GM12878 (cell line): ENCODE results near the gene SMIM44. TPM values are rescaled to one million over a fixed set of nuclear protein-coding genes. Genes with fewer than 3 reads are reported as not detected.

Source experiments
- ATAC-seq: fragments of 200-7000 bp; cut with Tn5 transposase; 3 replicates; pipeline ENCODE4 v1.9.1; 2020; ENCODE audit warnings: mild to moderate bottlenecking, moderate library complexity
- BruUV-seq: library from RNA; stranded (reverse); fragments of 400-500 nt; replicated peaks from 2 replicates; lab custom pipeline; 2021; lab: Mats Ljungman, UMichigan
- CTCF ChIA-PET: fragments of 300-600 bp; sonication (Branson Sonifier 250); formaldehyde crosslinking; extraction: SDS; loops from one replicate; lab custom pipeline; 2021; ENCODE audit warnings: inconsistent platforms; lab: Yijun Ruan, JAX
- POLR2A ChIA-PET: fragments of 350-600 bp; formaldehyde crosslinking; extraction: SDS; loops from one replicate; lab custom pipeline; 2021; ENCODE audit warnings: inconsistent platforms; lab: Charles Lee
- RAD21 ChIA-PET: fragments of 300-600 bp; sonication (Branson Sonifier 250); formaldehyde crosslinking; loops from one replicate; lab custom pipeline; 2023; ENCODE audit warnings: antibody characterized with exemption; ENCODE audit not compliant: unreplicated experiment; lab: Charles Lee
- SMC1A ChIA-PET: fragments of 300-600 bp; sonication (Branson Sonifier 250); formaldehyde crosslinking; loops from one replicate; lab custom pipeline; 2023; ENCODE audit not compliant: unreplicated experiment, uncharacterized antibody; lab: Charles Lee
- DNase-seq: peaks from one replicate; pipeline ENCODE4 v3.0.0-alpha.2; 2011; ENCODE audit warnings: low read depth, low spot score
- FAIRE-seq: peaks from 3 replicates; lab custom pipeline; 2011; peaks lifted over from hg19 to GRCh38; lab: Jason Lieb, UNC
- H2AFZ ChIP-seq: 2 replicates; pipeline ENCODE4 v1.6.0; 2011; ENCODE audit warnings: low read depth, low read length, control low read depth; ENCODE audit not compliant: control insufficient read depth
- H3K27ac ChIP-seq: 2 replicates; pipeline ENCODE4 v1.5.1; 2011; ENCODE audit warnings: control low read depth; ENCODE audit not compliant: control insufficient read depth, insufficient read depth
- H3K27me3 ChIP-seq, 2 experiments: replicated peaks in 1 of 2; 2 replicates each; pipeline versions ENCODE4 v1.6.0 to v1.6.1; 2011; ENCODE audit warnings: low read length in 1 of 2; ENCODE audit not compliant: control insufficient read depth in 2 of 2, insufficient read depth in 2 of 2
- H3K36me3 ChIP-seq, 2 experiments: 2 replicates each; pipeline ENCODE4 v1.5.1; 2011; ENCODE audit warnings: low read length in 1 of 2; ENCODE audit not compliant: control insufficient read depth in 2 of 2, insufficient read depth in 2 of 2
- H3K4me1 ChIP-seq: 2 replicates; pipeline ENCODE4 v1.6.1; 2011; ENCODE audit warnings: mild to moderate bottlenecking, low read length, moderate library complexity, mixed read lengths; ENCODE audit not compliant: control insufficient read depth, insufficient read depth
- H3K4me2 ChIP-seq: 2 replicates; pipeline ENCODE4 v1.6.0; 2011; ENCODE audit warnings: control low read depth; ENCODE audit not compliant: control insufficient read depth, insufficient read depth
- H3K4me3 ChIP-seq: fragments of 200-600 bp; sonication (generic); 2 replicates; pipeline ENCODE4 v1.5.1; 2016
- H3K79me2 ChIP-seq: 2 replicates; pipeline ENCODE4 v1.6.0; 2011; ENCODE audit warnings: low read length; ENCODE audit not compliant: control insufficient read depth, insufficient read depth
- H3K9ac ChIP-seq: 2 replicates; pipeline ENCODE4 v1.8.0; 2011; ENCODE audit warnings: low read length, control low read depth, mixed read lengths; ENCODE audit not compliant: control insufficient read depth, insufficient read depth
- H3K9me3 ChIP-seq: replicated peaks from 3 replicates; pipeline ENCODE4 v1.5.1; 2011; ENCODE audit warnings: mild to moderate bottlenecking, low read length; ENCODE audit not compliant: control insufficient read depth, insufficient read depth
- H4K20me1 ChIP-seq: 2 replicates; pipeline ENCODE4 v1.6.0; 2011; ENCODE audit not compliant: control insufficient read depth, insufficient read depth
- EGR1 ChIP-seq, 2 experiments: IDR thresholded peaks; 1 replicate in 1 of 2; 2 replicates in 1 of 2; pipeline ENCODE4 v1.6.1; 2011 to 2012; ENCODE audit warnings: low read depth in 2 of 2, low read length in 2 of 2, borderline replicate concordance in 1 of 2, mild to moderate bottlenecking in 1 of 2, moderate library complexity in 1 of 2
- RCOR1 ChIP-seq: conservative IDR thresholded peaks from 2 replicates; pipeline ENCODE4 v1.6.1; 2012; ENCODE audit warnings: low read depth, low read length, improper control_type of control experiment
- TAF1 ChIP-seq: IDR thresholded peaks from 2 replicates; pipeline ENCODE4 v1.6.1; 2011; ENCODE audit warnings: mild to moderate bottlenecking, low read depth, low read length, borderline replicate concordance
- TCF7 ChIP-seq: IDR thresholded peaks from 2 replicates; pipeline ENCODE4 v1.6.1; 2014; ENCODE audit warnings: antibody characterized with exemption, borderline replicate concordance
- WGBS: methylation state at CpG from one replicate; pipeline ENCODE4 v1.1.6; 2016; ENCODE audit warnings: low lambda C conversion rate; ENCODE audit not compliant: insufficient replicate concordance, insufficient coverage; ENCODE audit errors: missing lambda C conversion rate; 5-methylcytosine and 5-hydroxymethylcytosine counted together
- in situ Hi-C: fragments of 300-500 bp; cut with MboI; formaldehyde crosslinking; loops from 9 replicates; pipeline ENCODE4 v1.14.3; 2018; ENCODE audit warnings: mixed read lengths
- intact Hi-C: fragments of 100-400 bp; cut with micrococcal nuclease; formaldehyde crosslinking; loops from one replicate; pipeline ENCODE4 v1.14.2; 2022; ENCODE audit not compliant: unreplicated experiment
- polyA plus RNA-seq, 11 experiments: library from polyadenylated mRNA; depleted of rRNA in 4 of 11; unstranded in 6 of 11; stranded (reverse) in 5 of 11; fragments of >200 nt; fragmentation: Nextera tagmentation in 4 of 11; fragmentation: Illumina TruSeq in 1 of 11; extraction: Ambion mirVana in 4 of 11; extraction: Trizol in 1 of 11; gene quantifications; 1 replicate in 1 of 11; 2 replicates in 10 of 11; pipeline versions ENCODE4 v1.2.1 to v1.2.3, GENCODE V29; 2011 to 2016; ENCODE audit warnings: inconsistent platforms in 2 of 11, missing spikeins in 2 of 11, low read depth in 1 of 11
- total RNA-seq, 4 experiments: library from RNA; depleted of rRNA in 3 of 4; stranded (reverse); fragments of >200 nt in 3 of 4; fragmentation: Illumina TruSeq in 1 of 4; extraction: Trizol in 1 of 4; gene quantifications; 2 replicates each; pipeline versions ENCODE4 v1.2.1 to v1.2.3, GENCODE V29; 2013 to 2021

The SMIM44 gene
- total and polyA plus RNA-seq, 10 of the 15 experiments (the other 5 are each of a cell fraction or from before 2014, with no cell fraction given): not detected

DNA sequence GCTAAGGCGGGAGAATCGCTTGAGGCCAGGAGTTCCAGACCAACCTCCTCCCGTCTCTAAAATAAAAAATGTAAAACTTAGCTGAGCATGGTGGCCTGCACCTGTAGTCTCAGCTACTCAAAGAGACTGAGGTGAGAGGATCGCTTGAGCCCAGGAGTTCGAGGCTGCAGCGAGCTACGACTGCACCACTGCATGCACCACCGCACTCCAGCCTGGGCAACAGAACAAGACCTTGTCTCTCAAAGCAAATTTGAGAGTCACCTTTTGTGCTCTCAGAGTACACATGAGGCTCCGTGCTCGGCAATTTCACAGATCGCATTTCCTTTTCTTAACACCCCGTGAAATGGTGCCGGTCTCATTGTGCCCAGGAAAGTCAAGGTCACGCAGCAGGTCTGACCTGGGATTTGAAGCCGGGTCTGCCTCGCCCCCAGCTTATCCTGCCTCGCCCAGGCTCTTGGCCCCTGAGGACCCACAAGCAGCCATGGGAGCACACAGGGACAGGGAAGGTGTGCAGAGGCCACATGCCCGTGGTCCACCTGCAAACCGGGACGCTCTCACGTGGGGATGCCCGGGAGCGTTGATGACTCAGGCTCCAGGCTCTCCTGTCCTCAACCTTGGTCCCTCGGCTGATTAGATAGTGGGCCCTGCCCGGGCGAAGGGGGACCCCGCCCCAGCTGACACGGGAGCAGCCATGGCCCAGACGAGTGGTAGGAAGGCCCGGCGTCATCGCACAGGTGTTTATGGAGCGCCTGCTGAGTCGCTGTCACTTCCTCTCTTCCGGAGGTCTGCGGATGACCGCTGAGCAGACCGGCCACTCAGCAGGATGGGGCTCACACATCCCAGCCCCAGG is 1.8 kb downstream of the SMIM44 start:
- 36% methylated on average over 38 of the region's 38 CpGs for WGBS
- no peak for ATAC-seq
- no peak overlapping the region for H2AFZ ChIP-seq
- no peaks in the 10 kb centered on the region for H3K36me3 ChIP-seq
- no peaks in the 10 kb centered on the region for H4K20me1 ChIP-seq
- no peak overlapping the region for H3K9ac ChIP-seq
- TF ChIP-seq RCOR1: no peak
- no peak for TF ChIP-seq TCF7
- no peak for TF ChIP-seq EGR1 (IDR thresholded peaks at IDR 0.05; ENCODE audit: borderline replicate concordance in 1 of 2, low read depth in 2 of 2, low read length in 2 of 2)
- TF ChIP-seq TAF1: no peak
- TF ChIP-seq, all 136 proteins: peak for 0
- POLR2A ChIA-PET: interaction anchor here (0.5 kb wide), 1 partner anchor 163 kb away, joined by 4 read pairs; no protein-coding TSS in a partner anchor
- H3K79me2 ChIP-seq: no peaks in the 10 kb centered on the region
- CTCF ChIA-PET: interaction anchor here (1.0 to 1.3 kb wide), 2 partner anchors 9 to 177 kb away, joined by 3 to 4 read pairs; no protein-coding TSS in a partner anchor
- intact Hi-C loops (no loop called here), in situ Hi-C loops (no loop called here)
- no peak overlapping the region for H3K4me2 ChIP-seq
- no peaks in the 10 kb centered on the region for H3K4me1 ChIP-seq
- H3K27me3 ChIP-seq: peaks cover 0 to 2% of the 10 kb centered on the region in 2 experiments; a peak in 3 of 4 replicates
- H3K27ac ChIP-seq: no peak overlapping the region
- RAD21 ChIA-PET: interaction anchor here (0.6 kb wide), 1 partner anchor 436 kb away, joined by 4 read pairs; no protein-coding TSS in a partner anchor
- DNase-seq: no peak
- H3K4me3 ChIP-seq: no peak overlapping the region
- no peaks in the 10 kb centered on the region; the same call in 2 of the 3 replicates for H3K9me3 ChIP-seq
- no peak for FAIRE-seq
- BruUV-seq: no TSS peak
- SMC1A ChIA-PET: no interaction called here
